SU-DHL-6 (cell line): Measurements from ENCODE around the gene IRX3.

ENCODE experiments used
- H2AFZ ChIP-seq: fragments of 200-600 bp; sonication (generic); 2 replicates; pipeline ENCODE4 v1.6.1; 2014; ENCODE audit warnings: low read depth, mild to moderate bottlenecking, moderate library complexity, mixed read lengths, antibody characterized with exemption, low read length; ENCODE audit not compliant: severe bottlenecking
- H3F3A ChIP-seq: fragments of 200-600 bp; shearing (Covaris generic); 2 replicates; pipeline ENCODE4 v1.6.0; 2016; ENCODE audit warnings: antibody characterized with exemption, mild to moderate bottlenecking; ENCODE audit not compliant: insufficient read depth
- H3K27ac ChIP-seq: fragments of 200-600 bp; sonication (generic); 2 replicates; pipeline ENCODE4 v1.5.1; 2016; ENCODE audit warnings: low read depth, mild to moderate bottlenecking, low read length, moderate library complexity, mixed read lengths
- H3K27me3 ChIP-seq: fragments of 200-600 bp; sonication (generic), shearing (Covaris generic); 2 replicates; pipeline ENCODE4 v1.6.0; 2014; ENCODE audit warnings: mild to moderate bottlenecking, low read length
- H3K36me3 ChIP-seq: fragments of 200-600 bp; sonication (generic); 2 replicates; pipeline ENCODE4 v1.6.1; 2014; ENCODE audit warnings: mild to moderate bottlenecking, low read length, mixed read lengths
- H3K4me2 ChIP-seq: fragments of 300-600, 200-600 bp; shearing (Covaris generic), sonication (generic); 2 replicates; pipeline ENCODE4 v1.6.0; 2014; ENCODE audit warnings: low read length, low read depth, mild to moderate bottlenecking; ENCODE audit not compliant: poor library complexity, severe bottlenecking
- H3K4me3 ChIP-seq: fragments of 200-600 bp; sonication (generic); 2 replicates; pipeline ENCODE4 v1.5.1; 2014; ENCODE audit warnings: antibody characterized with exemption, low read length, mild to moderate bottlenecking, mixed read lengths; ENCODE audit not compliant: insufficient read depth, poor library complexity, severe bottlenecking
- H3K79me2 ChIP-seq: fragments of 200-600 bp; sonication (generic); 2 replicates; pipeline ENCODE4 v1.6.1; 2014; ENCODE audit warnings: mild to moderate bottlenecking, low read length, moderate library complexity; ENCODE audit not compliant: insufficient read depth
- H3K9ac ChIP-seq: fragments of 200-600 bp; sonication (generic); 2 replicates; pipeline ENCODE4 v1.7.0; 2014; ENCODE audit warnings: mild to moderate bottlenecking, low read length
- H3K9me2 ChIP-seq: fragments of 200-600 bp; sonication (generic); replicated peaks from 2 replicates; pipeline ENCODE4 v1.6.1; 2014; ENCODE audit warnings: low read length; ENCODE audit not compliant: insufficient read depth
- H3K9me3 ChIP-seq: fragments of 200-600 bp; sonication (generic); 2 replicates; pipeline ENCODE4 v1.6.1; 2014; ENCODE audit warnings: low read length, mixed read lengths; ENCODE audit not compliant: insufficient read depth
- H4K20me1 ChIP-seq: fragments of 200-600 bp; sonication (generic); 2 replicates; pipeline ENCODE4 v1.6.1; 2014; ENCODE audit warnings: low read depth, mild to moderate bottlenecking, antibody characterized with exemption, low read length, moderate library complexity, mixed read lengths
- EZH2phosphoT487 ChIP-seq: fragments of 200-600 bp; sonication (generic), shearing (Covaris generic); conservative IDR thresholded peaks from 2 replicates; pipeline ENCODE4 v1.6.1; 2018; ENCODE audit warnings: mild to moderate bottlenecking, antibody characterized with exemption, low read length, moderate library complexity, mixed read lengths
- TF ChIP-seq, protein P1 (sequence below): fragments of 200-600 bp; sonication (generic); IDR thresholded peaks from one replicate; pipeline ENCODE4 v1.5.1; 2017; ENCODE audit warnings: antibody characterized with exemption, mild to moderate bottlenecking, low read length, moderate library complexity; ENCODE audit not compliant: insufficient read depth, poor library complexity, severe bottlenecking

IRX3 gene

DNA sequence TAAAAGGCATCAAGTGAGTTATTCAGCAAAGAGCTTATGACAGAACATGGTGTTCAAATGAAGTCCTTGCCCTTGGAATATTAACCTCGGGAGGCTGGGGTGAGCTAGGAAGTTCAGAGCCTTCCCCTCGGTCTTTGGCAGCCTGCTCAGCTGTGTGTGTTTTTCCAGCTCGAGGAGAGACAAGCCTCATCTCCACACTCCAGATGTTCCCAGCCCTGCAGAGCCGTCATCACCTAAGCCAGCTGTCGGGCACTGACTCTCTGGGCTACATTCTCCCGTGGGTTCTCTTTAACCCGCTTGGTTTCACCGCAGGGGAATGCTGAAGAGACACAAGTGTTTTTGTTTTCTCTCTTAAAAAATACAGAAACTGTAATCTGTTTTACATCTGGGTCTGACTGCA, 47.1 kb downstream of the IRX3 start:
- Histone ChIP-seq H3K9ac (no peak overlapping the region), H3K4me2 (no peak overlapping the region), H3K9me3 (no peaks in the 10 kb centered on the region), H3F3A (no peaks in the 10 kb centered on the region), H3K36me3 (no peaks in the 10 kb centered on the region), H3K4me3 (no peak overlapping the region), H3K27me3 (no peaks in the 10 kb centered on the region), H3K27ac (no peak overlapping the region), H3K9me2 (no peaks in the 10 kb centered on the region), H4K20me1 (no peaks in the 10 kb centered on the region), H2AFZ (no peak overlapping the region), H3K79me2 (no peaks in the 10 kb centered on the region)
- TF ChIP-seq, protein P1, sequence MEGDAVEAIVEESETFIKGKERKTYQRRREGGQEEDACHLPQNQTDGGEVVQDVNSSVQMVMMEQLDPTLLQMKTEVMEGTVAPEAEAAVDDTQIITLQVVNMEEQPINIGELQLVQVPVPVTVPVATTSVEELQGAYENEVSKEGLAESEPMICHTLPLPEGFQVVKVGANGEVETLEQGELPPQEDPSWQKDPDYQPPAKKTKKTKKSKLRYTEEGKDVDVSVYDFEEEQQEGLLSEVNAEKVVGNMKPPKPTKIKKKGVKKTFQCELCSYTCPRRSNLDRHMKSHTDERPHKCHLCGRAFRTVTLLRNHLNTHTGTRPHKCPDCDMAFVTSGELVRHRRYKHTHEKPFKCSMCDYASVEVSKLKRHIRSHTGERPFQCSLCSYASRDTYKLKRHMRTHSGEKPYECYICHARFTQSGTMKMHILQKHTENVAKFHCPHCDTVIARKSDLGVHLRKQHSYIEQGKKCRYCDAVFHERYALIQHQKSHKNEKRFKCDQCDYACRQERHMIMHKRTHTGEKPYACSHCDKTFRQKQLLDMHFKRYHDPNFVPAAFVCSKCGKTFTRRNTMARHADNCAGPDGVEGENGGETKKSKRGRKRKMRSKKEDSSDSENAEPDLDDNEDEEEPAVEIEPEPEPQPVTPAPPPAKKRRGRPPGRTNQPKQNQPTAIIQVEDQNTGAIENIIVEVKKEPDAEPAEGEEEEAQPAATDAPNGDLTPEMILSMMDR = no peak
- TF ChIP-seq EZH2phosphoT487 = no peak

DNA sequence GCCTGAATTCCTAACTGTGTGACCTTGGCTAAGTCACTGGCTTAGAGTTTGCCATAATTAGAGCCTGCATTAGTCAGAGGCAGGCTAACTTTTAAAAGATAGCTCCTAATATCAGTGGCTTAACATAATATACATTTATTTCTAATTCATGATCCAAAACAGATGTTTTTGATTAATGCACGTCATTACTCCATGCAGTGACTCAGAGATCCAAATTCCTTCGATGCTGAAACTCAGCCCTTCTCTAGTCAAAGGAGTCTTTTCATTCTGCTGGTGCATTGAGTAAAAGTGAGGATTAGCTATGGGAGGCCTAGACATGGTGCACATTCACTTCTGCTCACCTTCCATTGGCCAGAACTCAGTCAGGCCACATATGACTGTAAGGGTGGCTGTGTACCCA, 49.8 kb downstream of the IRX3 start:
- Histone ChIP-seq H3F3A (no peaks in the 10 kb centered on the region), H3K9me2 (no peaks in the 10 kb centered on the region), H3K79me2 (no peaks in the 10 kb centered on the region), H4K20me1 (no peaks in the 10 kb centered on the region), H3K9ac (no peak overlapping the region), H3K4me2 (no peak overlapping the region), H3K27me3 (no peaks in the 10 kb centered on the region), H2AFZ (no peak overlapping the region), H3K27ac (no peak overlapping the region), H3K36me3 (no peaks in the 10 kb centered on the region), H3K4me3 (no peak overlapping the region), H3K9me3 (no peaks in the 10 kb centered on the region)
- TF ChIP-seq EZH2phosphoT487 = no peak
- TF ChIP-seq, protein P1 = no peak

GRCh38 chr16:54233615-54234014, 53.0 kb downstream of the IRX3 start:
- Histone ChIP-seq H3K9me3 (no peaks in the 10 kb centered on the region), H3K9ac (no peak overlapping the region), H3K4me2 (no peak overlapping the region), H3K9me2 (no peaks in the 10 kb centered on the region), H3F3A (no peaks in the 10 kb centered on the region), H3K36me3 (no peaks in the 10 kb centered on the region), H3K4me3 (no peak overlapping the region), H3K27ac (no peak overlapping the region), H4K20me1 (no peaks in the 10 kb centered on the region), H2AFZ (no peak overlapping the region), H3K79me2 (no peaks in the 10 kb centered on the region), H3K27me3 (no peaks in the 10 kb centered on the region)
- TF ChIP-seq, protein P1 = no peak
- no peak for TF ChIP-seq EZH2phosphoT487
